AML-193 (cell line): ENCODE data around the gene FAM120B.

Experiments used
- DNase-seq, 2 experiments: peaks; one replicate each; lab custom pipeline; 2025; lab: John Stamatoyannopoulos, UW

Gene FAM120B

GRCh38 chr6:170420283-170420682 lies 113.7 kb downstream of the FAM120B start:
- DNase-seq, result no peak

GRCh38 chr6:170420791-170421776 lies 114.5 kb downstream of the FAM120B start:
- DNase-seq, result no peak

GRCh38 chr6:170421921-170422320 lies 115.4 kb downstream of the FAM120B start:
- DNase-seq, result no peak

- DNase-seq, result no peak
Measured at GRCh38 chr6:170423030-170423429, 116.5 kb downstream of the FAM120B start.

- no peak for DNase-seq
Measured at GRCh38 chr6:170423814-170424603, 117.5 kb downstream of the FAM120B start.

GRCh38 chr6:170424604-170425126 lies 118.1 kb downstream of the FAM120B start:
- no peak for DNase-seq

- DNase-seq, result no peak
Measured at GRCh38 chr6:170429450-170429849, 122.9 kb downstream of the FAM120B start.

GRCh38 chr6:170433163-170434116 lies 126.9 kb downstream of the FAM120B start:
- no peak for DNase-seq

- no peak for DNase-seq
Measured at GRCh38 chr6:170434117-170434820, 127.7 kb downstream of the FAM120B start.

- no peak for DNase-seq
Measured at GRCh38 chr6:170434821-170435155, 128.2 kb downstream of the FAM120B start.

GRCh38 chr6:170435766-170436165 lies 129.2 kb downstream of the FAM120B start:
- no peak for DNase-seq

GRCh38 chr6:170436209-170436809 lies 129.8 kb downstream of the FAM120B start:
- no peak for DNase-seq

- DNase-seq, result no peak
Measured at GRCh38 chr6:170437719-170438401, 131.3 kb downstream of the FAM120B start.

GRCh38 chr6:170438402-170438753 lies 131.8 kb downstream of the FAM120B start:
- no peak for DNase-seq

GRCh38 chr6:170438861-170439260 lies 132.3 kb downstream of the FAM120B start:
- no peak for DNase-seq

- no peak for DNase-seq
Measured at GRCh38 chr6:170439366-170440361, 133.1 kb downstream of the FAM120B start.

GRCh38 chr6:170440437-170440836 lies 133.9 kb downstream of the FAM120B start:
- no peak for DNase-seq

GRCh38 chr6:170441316-170441715 lies 134.8 kb downstream of the FAM120B start:
- no peak for DNase-seq

GRCh38 chr6:170442596-170442995 lies 136.0 kb downstream of the FAM120B start:
- no peak for DNase-seq
